H9 (cell line): ENCODE measurements around the gene PPTC7. TPM values are rescaled to one million over a fixed set of nuclear protein-coding genes. Genes with fewer than 3 reads are reported as not detected.

Experiments used
- DNase-seq: peaks from one replicate; pipeline ENCODE4 v3.0.0-alpha.2; 2017
- H2AFZ ChIP-seq: one replicate; pipeline ENCODE4 v1.6.1; 2013; ENCODE audit warnings: mild to moderate bottlenecking, low read length, control low read depth, moderate library complexity
- H2AK5ac ChIP-seq: 2 replicates; pipeline ENCODE4 v1.6.1; 2013; ENCODE audit warnings: low read length, control low read depth, mixed read lengths; ENCODE audit not compliant: insufficient read length
- H2BK120ac ChIP-seq: one replicate; pipeline ENCODE4 v1.6.1; 2013; ENCODE audit warnings: low read depth, mild to moderate bottlenecking, low read length, control low read depth, inconsistent platforms; ENCODE audit not compliant: poor library complexity, severe bottlenecking
- H2BK12ac ChIP-seq: 2 replicates; pipeline ENCODE4 v1.6.1; 2013; ENCODE audit warnings: low read length, control low read depth, mixed read lengths, low read depth; ENCODE audit not compliant: insufficient read length
- H2BK15ac ChIP-seq: 2 replicates; pipeline ENCODE4 v1.6.1; 2013; ENCODE audit warnings: low read depth, low read length, control low read depth
- H2BK20ac ChIP-seq: one replicate; pipeline ENCODE4 v1.6.1; 2013; ENCODE audit warnings: low read depth, mild to moderate bottlenecking, low read length, control low read depth, inconsistent platforms; ENCODE audit not compliant: poor library complexity, severe bottlenecking
- H2BK5ac ChIP-seq: 2 replicates; pipeline ENCODE4 v1.6.1; 2013; ENCODE audit warnings: low read length, control low read depth, mixed read lengths; ENCODE audit not compliant: insufficient read length
- H3K14ac ChIP-seq: 2 replicates; pipeline ENCODE4 v1.6.1; 2013; ENCODE audit warnings: low read length, control low read depth; ENCODE audit not compliant: insufficient read depth
- H3K18ac ChIP-seq: 2 replicates; pipeline ENCODE4 v1.6.1; 2013; ENCODE audit warnings: low read depth, mild to moderate bottlenecking, mixed read lengths, low read length, control low read depth; ENCODE audit not compliant: insufficient read length
- H3K23ac ChIP-seq: 2 replicates; pipeline ENCODE4 v1.6.1; 2013; ENCODE audit warnings: low read length, control low read depth, mixed read lengths, low read depth; ENCODE audit not compliant: insufficient read length
- H3K23me2 ChIP-seq: 2 replicates; pipeline ENCODE4 v1.6.1; 2013; ENCODE audit warnings: low read depth, mild to moderate bottlenecking, mixed read lengths, low read length, control low read depth; ENCODE audit not compliant: insufficient read length, poor library complexity, severe bottlenecking
- H3K27ac ChIP-seq: 2 replicates; pipeline ENCODE4 v1.5.1; 2013; ENCODE audit warnings: low read length, control low read depth, mixed read lengths, low read depth; ENCODE audit not compliant: insufficient read length
- H3K27me3 ChIP-seq: 2 replicates; pipeline ENCODE4 v1.6.1; 2013; ENCODE audit warnings: low read length, control low read depth, inconsistent platforms; ENCODE audit not compliant: insufficient read depth
- H3K4ac ChIP-seq: 2 replicates; pipeline ENCODE4 v1.6.1; 2013; ENCODE audit warnings: low read depth, mild to moderate bottlenecking, control low read depth, inconsistent platforms, low read length, moderate library complexity
- H3K4me1 ChIP-seq: 2 replicates; pipeline ENCODE4 v1.6.1; 2013; ENCODE audit warnings: low read length, control low read depth, inconsistent platforms; ENCODE audit not compliant: insufficient read depth
- H3K4me2 ChIP-seq: 2 replicates; pipeline ENCODE4 v1.6.1; 2013; ENCODE audit warnings: low read length, control low read depth, mixed read lengths; ENCODE audit not compliant: insufficient read length, insufficient read depth
- H3K56ac ChIP-seq: 2 replicates; pipeline ENCODE4 v1.6.1; 2013; ENCODE audit warnings: low read depth, mild to moderate bottlenecking, mixed read lengths, low read length, control low read depth; ENCODE audit not compliant: insufficient read length
- H3K79me1 ChIP-seq: 2 replicates; pipeline ENCODE4 v1.6.1; 2013; ENCODE audit warnings: low read depth, mild to moderate bottlenecking, moderate library complexity, low read length, control low read depth, inconsistent platforms; ENCODE audit not compliant: insufficient read depth, poor library complexity, severe bottlenecking
- H3K79me2 ChIP-seq: 2 replicates; pipeline ENCODE4 v1.6.1; 2013; ENCODE audit warnings: low read length, control low read depth, inconsistent platforms; ENCODE audit not compliant: insufficient read depth
- H3K9ac ChIP-seq: 2 replicates; pipeline ENCODE4 v1.6.1; 2013; ENCODE audit warnings: low read length, control low read depth, mixed read lengths; ENCODE audit not compliant: insufficient read length; ENCODE audit errors: extremely low read depth
- H3K9me3 ChIP-seq: one replicate; pipeline ENCODE4 v1.6.1; 2013; ENCODE audit warnings: low read depth, low read length, inconsistent platforms; ENCODE audit not compliant: control insufficient read depth
- H3T11ph ChIP-seq: one replicate; pipeline ENCODE4 v1.6.1; 2013; ENCODE audit warnings: mild to moderate bottlenecking, low read length, control low read depth, inconsistent platforms
- H4K20me1 ChIP-seq: one replicate; pipeline ENCODE4 v1.6.1; 2013; ENCODE audit not compliant: control insufficient read depth, insufficient read length, insufficient read depth
- H4K5ac ChIP-seq: 2 replicates; pipeline ENCODE4 v1.6.1; 2013; ENCODE audit warnings: low read depth, mild to moderate bottlenecking, mixed read lengths, low read length, control low read depth; ENCODE audit not compliant: insufficient read length
- H4K8ac ChIP-seq: replicated peaks from 2 replicates; pipeline ENCODE4 v1.6.1; 2013; ENCODE audit warnings: low read length, control low read depth, mixed read lengths, low read depth; ENCODE audit not compliant: insufficient read length
- H4K91ac ChIP-seq: 2 replicates; pipeline ENCODE4 v1.6.1; 2013; ENCODE audit warnings: low read depth, mild to moderate bottlenecking, moderate library complexity, mixed read lengths, low read length, control low read depth; ENCODE audit not compliant: insufficient read length
- H3K27ac Mint-ChIP-seq, 3 experiments: 2 replicates in 2 of 3; 3 replicates in 1 of 3; pipeline ENCODE4 v1.8.0; 2020 to 2021; ENCODE audit warnings: mixed read lengths in 3 of 3, mild to moderate bottlenecking in 1 of 3, moderate library complexity in 1 of 3
- H3K27me3 Mint-ChIP-seq: 2 replicates; pipeline ENCODE4 v1.8.0; 2021; ENCODE audit warnings: low read depth, mild to moderate bottlenecking, moderate library complexity, mixed read lengths
- H3K36me3 Mint-ChIP-seq, 3 experiments: 2 replicates in 2 of 3; 3 replicates in 1 of 3; pipeline ENCODE4 v1.8.0; 2020 to 2021; ENCODE audit warnings: low read depth in 3 of 3, mixed read lengths in 3 of 3; ENCODE audit not compliant: insufficient read depth in 1 of 3
- H3K4me1 Mint-ChIP-seq, 2 experiments: 2 replicates each; pipeline ENCODE4 v1.8.0; 2020; ENCODE audit warnings: mixed read lengths in 2 of 2
- H3K4me3 Mint-ChIP-seq, 2 experiments: 2 replicates in 1 of 2; 3 replicates in 1 of 2; pipeline ENCODE4 v1.8.0; 2020 to 2021; ENCODE audit warnings: mild to moderate bottlenecking in 2 of 2, mixed read lengths in 2 of 2, moderate library complexity in 1 of 2
- H3K9me3 Mint-ChIP-seq, 2 experiments: 2 replicates in 1 of 2; 3 replicates in 1 of 2; pipeline ENCODE4 v1.8.0; 2020; ENCODE audit warnings: mild to moderate bottlenecking in 2 of 2, mixed read lengths in 2 of 2, moderate library complexity in 1 of 2
- WGBS: extraction: QIAGEN DNeasy Blood & Tissue Kit; methylation state at CpG from one replicate; pipeline ENCODE4 v1.1.7; 2013; ENCODE audit warnings: missing lambda C conversion rate, low lambda C conversion rate, mixed read lengths; ENCODE audit not compliant: insufficient read length; ENCODE audit errors: extremely low coverage; 5-methylcytosine and 5-hydroxymethylcytosine counted together
- total RNA-seq: library from RNA; stranded (reverse); gene quantifications from 2 replicates; pipeline ENCODE4 v1.2.1, GENCODE V29; 2021
- TF ChIP-seq, protein P1 (sequence below): fragments of 200-600 bp; sonication (generic); conservative IDR thresholded peaks from 3 replicates; pipeline ENCODE4 v1.8.0; 2021; ENCODE audit warnings: antibody characterized with exemption, mild to moderate bottlenecking

The PPTC7 gene
- total RNA-seq, 1 experiment from 2014 or later: 15.8 TPM

DNA sequence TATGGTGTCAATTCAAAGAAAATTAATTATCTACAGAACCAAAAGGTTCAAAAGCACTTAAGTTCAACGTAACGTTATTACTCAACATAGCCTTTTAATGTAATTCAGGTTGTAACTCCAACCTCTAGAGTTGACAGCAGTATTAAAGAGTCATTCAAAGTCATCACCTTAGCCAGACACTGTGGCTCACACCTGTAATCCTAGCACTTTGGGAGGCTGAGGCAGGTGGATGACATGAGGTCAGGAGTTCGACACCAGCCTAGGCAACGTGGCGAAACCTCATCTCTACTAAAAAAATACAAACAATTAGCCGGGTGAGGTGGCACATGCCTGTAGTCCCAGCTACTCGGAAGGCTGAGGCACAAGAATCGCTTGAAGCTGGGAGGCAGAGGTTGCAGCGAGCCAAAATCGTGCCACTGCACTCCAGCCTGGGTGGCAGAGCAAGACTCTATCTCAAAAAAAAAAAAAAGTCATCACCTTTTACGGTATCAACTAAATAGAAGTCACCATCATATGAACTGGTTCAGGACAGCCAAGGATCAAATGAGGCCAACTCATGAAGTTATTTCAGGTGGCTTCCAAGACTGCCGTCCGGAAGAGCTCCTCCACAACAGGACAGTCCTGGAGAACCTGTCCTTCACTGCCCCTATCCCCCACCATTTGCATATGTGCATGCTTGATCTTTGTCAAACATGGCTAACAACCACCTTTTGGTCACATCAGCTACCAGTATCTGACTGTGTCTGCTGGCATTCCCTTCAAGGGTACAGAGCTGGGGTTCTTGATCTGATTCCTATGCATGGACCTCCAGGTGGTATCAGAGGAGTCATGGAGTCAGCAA, 4.2 kb downstream of the PPTC7 start:
- Histone ChIP-seq H4K5ac (no peak overlapping the region), H2AK5ac (no peak overlapping the region), H3K4me1 (peaks cover 6% of the 10 kb centered on the region; the same call in 1 of the 2 replicates), H2BK12ac (no peak overlapping the region), H3K27me3 (no peaks in the 10 kb centered on the region), H3K79me2 (peaks cover 18% of the 10 kb centered on the region; the same call in 1 of the 2 replicates), H3K18ac (no peak overlapping the region), H2BK120ac (no peak overlapping the region), H3K9me3 (no peaks in the 10 kb centered on the region), H3T11ph (no peak overlapping the region), H2BK15ac (no peak overlapping the region), H2AFZ (no peak overlapping the region), H3K27ac (no peak overlapping the region), H3K79me1 (peaks cover 3% of the 10 kb centered on the region), H3K56ac (no peak overlapping the region), H3K23me2 (peaks cover 5% of the 10 kb centered on the region), H2BK5ac (no peak overlapping the region), H3K14ac (no peak overlapping the region), H3K4ac (no peak overlapping the region), H2BK20ac (no peak overlapping the region), H3K4me2 (peak overlapping the region; percentile 15), H4K91ac (no peak overlapping the region), H4K20me1 (peaks cover 2% of the 10 kb centered on the region), H4K8ac (no peak overlapping the region), H3K23ac (no peak overlapping the region), H3K9ac (no peak overlapping the region)
- Mint-ChIP-seq H3K4me3 (peak overlapping the region in 1 of 2 experiments; percentile 26; a peak in 1 of 5 replicates), H3K27ac (no peak overlapping the region; a peak in 1 of 7 replicates), H3K27me3 (no peaks in the 10 kb centered on the region), H3K36me3 (peaks cover 2 to 6% (median 5%) of the 10 kb centered on the region in 3 experiments; a peak in 4 of 7 replicates), H3K9me3 (no peaks in the 10 kb centered on the region), H3K4me1 (peaks cover 28 to 30% of the 10 kb centered on the region in 2 experiments)
- TF ChIP-seq, protein P1, sequence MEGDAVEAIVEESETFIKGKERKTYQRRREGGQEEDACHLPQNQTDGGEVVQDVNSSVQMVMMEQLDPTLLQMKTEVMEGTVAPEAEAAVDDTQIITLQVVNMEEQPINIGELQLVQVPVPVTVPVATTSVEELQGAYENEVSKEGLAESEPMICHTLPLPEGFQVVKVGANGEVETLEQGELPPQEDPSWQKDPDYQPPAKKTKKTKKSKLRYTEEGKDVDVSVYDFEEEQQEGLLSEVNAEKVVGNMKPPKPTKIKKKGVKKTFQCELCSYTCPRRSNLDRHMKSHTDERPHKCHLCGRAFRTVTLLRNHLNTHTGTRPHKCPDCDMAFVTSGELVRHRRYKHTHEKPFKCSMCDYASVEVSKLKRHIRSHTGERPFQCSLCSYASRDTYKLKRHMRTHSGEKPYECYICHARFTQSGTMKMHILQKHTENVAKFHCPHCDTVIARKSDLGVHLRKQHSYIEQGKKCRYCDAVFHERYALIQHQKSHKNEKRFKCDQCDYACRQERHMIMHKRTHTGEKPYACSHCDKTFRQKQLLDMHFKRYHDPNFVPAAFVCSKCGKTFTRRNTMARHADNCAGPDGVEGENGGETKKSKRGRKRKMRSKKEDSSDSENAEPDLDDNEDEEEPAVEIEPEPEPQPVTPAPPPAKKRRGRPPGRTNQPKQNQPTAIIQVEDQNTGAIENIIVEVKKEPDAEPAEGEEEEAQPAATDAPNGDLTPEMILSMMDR: no peak
- no peak for DNase-seq
- WGBS: no CpG with 5 or more reads among the region's 13 CpGs
